SK-N-MC (cell line): ENCODE results near the gene UNCX.

Source experiments
- EZH2 ChIP-seq: fragments of 200-600 bp; sonication (generic); IDR thresholded peaks from one replicate; pipeline ENCODE4 v1.6.1; 2017; ENCODE audit warnings: antibody characterized with exemption
- POLR2AphosphoS5 ChIP-seq: IDR thresholded peaks from 2 replicates; pipeline ENCODE4 v1.6.1; 2012; ENCODE audit warnings: mild to moderate bottlenecking, low read depth, low read length, borderline replicate concordance

DNA sequence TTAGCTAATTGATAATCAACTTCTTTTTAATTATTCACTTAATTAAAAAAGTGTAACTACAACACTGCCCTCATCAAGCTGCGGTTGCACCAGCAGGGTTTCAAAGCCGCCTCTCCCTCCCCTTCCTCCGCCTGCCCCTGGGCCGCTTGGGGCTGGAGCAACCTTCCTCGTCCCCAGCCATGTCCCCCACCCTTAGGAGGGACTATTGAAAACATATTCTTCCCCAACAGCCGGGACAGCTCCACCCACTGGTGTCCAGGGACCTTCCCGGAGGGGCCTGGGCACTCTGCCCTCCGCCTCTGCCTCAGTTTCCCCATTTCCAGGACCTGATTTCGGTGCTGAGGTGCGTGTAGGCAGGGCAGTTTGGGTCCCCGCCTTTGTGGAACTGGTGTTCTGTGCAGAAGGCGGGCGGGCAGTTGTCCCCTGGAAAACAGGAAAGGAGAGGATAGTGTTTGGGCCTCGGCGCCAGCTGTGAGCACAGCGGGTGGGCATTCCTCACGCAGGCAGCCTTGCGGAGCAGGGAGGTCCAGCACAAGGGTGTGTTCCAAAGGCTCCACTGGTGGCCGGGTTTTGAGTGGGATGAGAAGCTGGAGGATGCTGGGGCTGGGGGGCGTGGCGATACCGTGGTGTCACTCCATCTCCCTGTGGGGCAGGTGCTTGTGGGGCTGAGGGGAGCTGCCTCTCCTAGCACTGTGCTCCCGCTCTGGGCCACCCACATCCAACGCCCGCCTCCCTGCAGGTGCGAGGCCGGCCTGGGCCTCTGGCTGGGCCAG, 15.7 kb downstream of the UNCX start:
- TF ChIP-seq EZH2: no peak
- no peak for TF ChIP-seq POLR2AphosphoS5
